GM18508 (cell line): ENCODE data around the gene WBP11.
A peak's percentile ranks its signal among the peaks of the same experiment; 100 is the strongest.
"Not testable (repeated sequence)": the region's sequence is repeated elsewhere in the genome, so short reads cannot be mapped to it uniquely, and the experiment has no call there.

Experiments used
- ATAC-seq: cut with Tn5 transposase; IDR thresholded peaks from one replicate; pipeline ENCODE4 v1.9.1; 2021; ENCODE audit warnings: moderate number of reproducible peaks; ENCODE audit not compliant: insufficient read depth, unreplicated experiment

The WBP11 gene

DNA sequence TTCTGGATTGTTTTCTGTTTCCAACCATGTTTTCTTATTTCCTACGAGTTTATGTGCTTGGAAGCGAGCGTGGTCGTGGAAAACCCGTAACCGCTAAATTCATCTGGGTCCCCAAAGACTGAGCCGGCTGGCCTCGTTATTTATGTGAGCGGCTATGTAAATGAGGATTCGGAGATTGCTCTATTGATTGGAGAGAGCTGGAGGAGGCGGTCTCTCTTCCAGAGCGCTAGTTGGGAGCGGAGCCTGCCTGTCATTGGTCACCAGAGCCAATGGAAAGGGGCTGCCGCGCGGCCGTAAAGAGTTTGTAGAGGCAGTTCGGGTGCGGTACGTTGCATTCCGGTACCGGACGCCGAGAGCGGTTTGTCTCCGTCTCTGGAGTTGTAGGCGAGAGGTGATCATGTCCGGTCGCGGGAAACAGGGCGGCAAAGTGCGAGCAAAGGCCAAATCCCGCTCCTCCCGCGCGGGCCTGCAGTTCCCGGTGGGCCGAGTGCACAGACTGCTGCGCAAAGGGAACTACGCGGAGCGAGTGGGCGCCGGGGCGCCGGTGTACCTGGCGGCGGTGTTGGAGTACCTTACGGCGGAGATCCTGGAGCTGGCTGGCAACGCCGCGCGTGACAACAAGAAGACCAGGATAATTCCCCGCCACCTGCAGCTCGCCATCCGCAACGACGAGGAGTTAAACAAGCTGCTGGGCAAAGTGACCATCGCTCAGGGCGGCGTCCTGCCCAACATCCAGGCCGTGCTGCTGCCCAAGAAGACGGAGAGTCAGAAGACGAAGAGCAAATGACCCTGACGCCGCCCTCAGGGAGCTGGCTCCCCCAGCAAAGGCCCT, 29.0 kb downstream of the WBP11 start:
- ATAC-seq: peak; percentile 45

DNA sequence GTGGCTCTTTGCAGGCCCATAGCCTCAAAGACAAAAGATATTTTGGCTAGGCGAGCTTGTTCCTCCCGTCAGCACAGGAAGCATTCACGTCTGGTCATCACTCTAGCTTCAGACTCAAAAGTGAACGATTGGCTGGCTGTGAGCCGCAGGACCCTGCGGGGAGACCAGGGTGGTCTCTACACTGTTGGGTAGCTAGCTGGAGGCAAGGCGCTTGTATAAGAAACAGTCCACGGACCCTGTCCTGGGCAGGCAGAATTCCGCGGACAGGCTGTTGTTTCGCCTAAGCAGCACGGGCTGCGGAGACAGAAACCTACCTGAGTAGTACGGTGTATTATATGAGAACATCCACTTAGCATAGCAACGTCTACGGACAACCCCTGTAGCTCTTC, 29.6 kb downstream of the WBP11 start:
- peak; percentile 16 for ATAC-seq

DNA sequence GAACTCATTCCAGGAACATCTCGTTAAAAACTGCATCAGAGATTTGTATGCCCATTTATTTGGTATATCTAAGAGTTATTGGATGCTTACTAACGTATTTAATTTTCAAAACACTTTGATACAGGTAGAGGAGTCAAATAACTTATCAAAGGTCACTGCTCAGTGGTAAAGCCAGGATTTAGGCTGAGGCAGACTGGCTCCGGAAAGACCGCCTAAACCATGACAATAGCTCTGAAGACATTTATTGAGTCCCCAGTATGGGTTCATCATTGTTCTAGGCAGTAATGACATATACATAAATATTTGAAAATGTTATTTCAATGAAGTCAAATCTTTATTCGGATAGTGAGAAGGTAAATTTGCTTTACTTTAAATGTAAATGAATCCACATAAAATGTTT, 30.3 kb downstream of the WBP11 start:
- no peak for ATAC-seq

DNA sequence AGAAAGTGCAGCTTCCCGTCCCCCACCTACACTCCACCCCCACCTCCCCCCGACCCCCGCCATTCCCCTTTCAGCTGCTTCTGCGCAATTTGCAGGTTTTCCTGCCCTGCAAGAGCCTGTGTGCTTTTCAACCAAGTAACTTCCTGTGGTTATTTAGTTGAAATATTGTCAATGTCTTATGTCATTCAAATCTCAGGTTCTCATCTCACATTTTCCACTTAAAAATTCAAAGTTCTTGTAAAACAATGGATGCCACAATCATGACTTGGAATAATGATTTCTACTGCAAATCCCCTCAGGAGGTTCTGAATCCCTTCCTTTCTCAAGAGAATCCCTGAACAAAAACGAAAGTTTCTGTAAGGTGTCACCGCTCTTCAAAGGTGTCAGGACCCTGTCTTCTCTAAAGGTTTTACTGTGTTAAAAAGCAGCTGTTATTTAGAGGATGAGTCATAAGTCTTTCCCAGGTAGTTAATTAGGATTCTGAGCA, 31.6 kb downstream of the WBP11 start:
- ATAC-seq: no peak

DNA sequence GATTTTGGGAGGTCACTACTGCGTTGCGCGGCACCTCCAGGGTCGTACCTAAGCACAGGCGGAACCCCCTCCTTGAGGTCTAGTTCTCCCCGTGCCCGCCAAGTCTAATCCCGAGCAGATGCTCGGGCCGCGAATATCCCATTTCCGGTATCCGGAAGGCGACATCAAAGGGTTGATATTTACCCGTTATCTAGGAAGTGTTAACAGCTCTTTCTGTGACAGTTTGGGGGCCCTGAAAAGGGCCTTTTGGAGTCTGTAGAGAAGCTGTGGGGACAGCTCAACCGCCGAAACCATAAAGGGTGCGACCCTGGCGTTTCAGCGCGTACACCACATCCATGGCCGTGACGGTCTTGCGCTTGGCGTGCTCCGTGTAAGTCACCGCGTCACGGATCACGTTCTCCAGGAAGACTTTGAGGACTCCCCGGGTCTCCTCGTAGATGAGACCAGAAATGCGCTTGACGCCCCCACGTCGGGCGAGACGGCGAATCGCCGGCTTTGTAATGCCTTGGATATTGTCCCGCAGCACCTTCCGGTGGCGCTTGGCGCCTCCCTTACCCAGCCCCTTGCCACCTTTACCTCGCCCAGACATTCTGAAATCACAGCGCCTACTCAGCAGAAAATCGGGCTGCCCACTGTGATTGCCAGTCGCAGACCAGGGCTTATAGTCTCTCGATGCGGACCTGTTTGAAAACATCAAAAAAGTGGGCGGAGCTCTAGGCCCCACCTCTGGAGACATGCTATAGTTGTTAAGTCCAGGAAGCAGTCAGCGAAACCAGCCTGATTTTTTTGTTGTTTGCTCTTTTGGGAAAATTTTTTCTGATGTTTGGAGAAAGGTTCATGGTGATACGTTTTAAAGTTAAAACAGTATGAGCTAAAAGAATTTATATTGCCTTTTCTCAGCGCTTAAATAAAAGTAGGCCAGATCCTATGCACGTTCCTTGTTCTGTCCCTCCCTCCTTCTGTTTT, 32.5 kb downstream of the WBP11 start:
- peak; percentile 18 for ATAC-seq

DNA sequence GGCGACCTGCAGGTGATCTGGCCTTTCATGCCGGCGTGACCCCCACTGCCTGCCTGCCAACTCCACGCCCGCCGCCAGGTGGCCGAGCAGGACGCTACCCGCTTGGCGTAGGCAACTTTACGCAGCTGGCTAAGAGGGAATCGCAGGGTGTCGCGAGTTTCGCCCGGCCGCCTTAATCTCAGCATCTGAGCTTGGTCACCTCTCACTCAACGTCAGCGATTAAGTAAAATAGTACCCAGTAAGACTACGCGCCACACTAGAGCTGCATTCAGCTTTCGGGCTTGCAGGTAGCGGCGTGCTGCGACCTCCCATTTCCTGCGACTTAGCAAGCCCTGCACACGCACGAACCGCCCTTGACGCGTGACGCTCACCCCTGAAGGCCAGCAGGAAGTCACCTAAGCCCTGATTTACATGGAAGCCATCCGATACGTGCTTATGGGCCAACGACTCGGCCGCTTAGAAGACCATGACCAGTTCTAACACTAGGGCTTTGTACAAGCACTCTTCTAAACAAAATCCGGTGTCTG, 33.2 kb downstream of the WBP11 start:
- ATAC-seq: peak; percentile 22

DNA sequence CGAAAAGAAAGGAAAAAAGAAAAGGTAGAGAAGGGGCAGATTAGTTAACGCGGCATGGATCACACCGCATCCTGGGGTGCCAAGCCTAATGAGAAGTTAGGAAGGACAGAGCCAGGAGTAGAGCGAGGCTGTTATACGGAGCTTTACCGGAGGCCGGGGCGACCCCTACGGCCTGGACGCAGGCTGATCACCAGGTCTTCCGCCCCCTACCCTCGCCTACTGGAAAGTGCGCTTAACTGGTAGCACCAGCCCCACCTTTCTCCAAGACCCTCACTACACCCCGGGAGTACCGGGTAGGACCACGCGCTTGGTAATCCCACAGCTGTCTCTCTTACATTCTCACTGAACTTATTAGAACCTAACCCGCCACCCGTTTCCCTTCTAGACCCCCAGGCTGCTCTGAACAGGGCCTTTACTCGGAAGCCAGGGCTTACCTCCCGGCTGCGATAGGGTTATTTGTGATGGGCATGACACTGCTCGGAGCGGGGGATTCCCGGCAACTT, 33.8 kb downstream of the WBP11 start:
- ATAC-seq: no peak

DNA sequence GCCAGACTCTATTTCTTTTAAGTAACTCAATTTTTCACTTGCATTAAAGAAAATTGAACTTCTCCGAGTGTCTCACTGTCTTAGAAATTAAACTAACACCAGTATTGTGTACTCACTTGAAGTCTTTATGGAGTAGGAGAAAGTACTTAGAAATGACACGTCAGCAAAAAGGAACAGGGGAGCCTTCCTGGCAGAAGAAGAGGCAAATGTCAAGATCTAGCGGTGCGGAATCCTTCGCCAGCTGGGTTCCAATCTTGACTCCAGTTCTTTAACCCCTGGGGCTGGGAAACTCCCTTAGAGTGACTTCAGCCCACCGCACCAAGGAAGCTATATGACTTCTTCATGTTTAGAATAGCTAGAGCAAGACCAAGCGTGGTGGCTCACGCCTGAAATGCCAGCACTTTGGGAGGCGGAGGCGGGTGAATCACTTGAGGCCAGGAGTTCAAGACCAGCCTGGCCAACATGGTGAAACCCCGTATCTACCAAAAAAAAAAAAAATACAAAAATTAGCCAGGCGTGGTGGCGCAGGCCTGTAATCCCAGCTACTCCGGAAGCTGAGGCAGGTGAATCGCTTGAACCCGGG, 34.4 kb downstream of the WBP11 start:
- no peak for ATAC-seq

DNA sequence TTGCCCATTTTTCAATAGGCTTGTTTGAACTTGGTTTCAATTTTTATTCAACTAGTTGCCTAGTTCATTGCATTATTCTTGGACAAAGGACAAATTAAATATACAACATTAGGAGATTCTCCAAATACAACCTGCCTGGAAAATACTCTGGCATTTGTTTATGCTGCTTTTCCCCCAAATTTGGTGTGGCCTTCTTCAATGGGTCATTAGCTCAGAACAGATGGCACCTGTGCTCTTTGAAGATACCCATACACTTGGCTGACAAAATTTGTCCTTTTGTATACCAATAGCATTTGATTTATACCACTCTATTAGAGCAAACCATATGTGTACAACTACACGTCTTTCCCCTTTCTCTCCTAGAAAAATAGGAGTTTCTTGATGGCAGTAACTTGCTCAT, 35.7 kb downstream of the WBP11 start:
- no peak for ATAC-seq

DNA sequence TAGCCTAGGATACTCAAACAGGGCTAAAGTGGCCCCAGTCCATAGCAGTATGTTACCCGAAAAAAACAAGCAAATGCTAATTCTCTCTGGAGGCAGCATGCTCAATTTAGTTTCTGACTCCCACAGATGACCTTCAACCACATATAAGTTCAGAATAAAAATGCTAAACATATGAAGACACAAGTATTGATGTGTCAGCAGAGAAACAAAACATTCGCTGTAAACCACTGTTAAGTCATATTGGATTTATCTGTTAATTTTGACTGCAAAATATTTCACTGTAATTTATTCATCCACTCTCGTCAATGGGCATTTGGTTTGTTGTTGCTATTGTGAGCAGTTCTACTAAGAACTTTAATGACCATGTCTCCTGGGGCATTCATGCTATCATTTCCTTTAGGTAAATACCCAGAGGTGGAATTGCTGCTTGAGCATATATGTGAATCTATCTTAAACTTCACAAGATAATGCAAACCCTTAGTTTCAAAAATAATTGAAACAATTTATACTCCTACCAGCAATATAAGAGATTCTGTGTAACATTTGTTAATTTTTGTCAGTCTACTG, 36.5 kb downstream of the WBP11 start:
- no peak for ATAC-seq

DNA sequence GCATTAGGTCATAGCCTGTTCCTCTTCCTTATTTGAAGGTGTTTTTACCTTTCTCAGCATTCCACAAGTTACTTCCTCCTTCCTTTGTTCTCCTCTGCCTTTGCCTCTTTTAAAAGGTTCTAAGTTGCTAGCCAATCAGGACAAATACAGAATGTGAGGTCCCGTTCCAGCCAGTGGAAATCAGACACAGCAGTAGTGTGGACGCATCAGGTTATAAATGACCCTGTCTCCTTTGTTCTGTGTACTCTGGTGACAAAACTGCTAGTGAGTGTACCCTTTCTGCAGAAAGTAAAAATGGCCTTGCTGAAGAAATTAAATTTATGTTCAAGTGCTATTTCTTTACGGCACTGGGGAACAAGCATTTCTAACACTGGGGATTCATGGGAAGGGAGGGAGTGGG, 37.3 kb downstream of the WBP11 start:
- not testable (repeated sequence) for ATAC-seq

DNA sequence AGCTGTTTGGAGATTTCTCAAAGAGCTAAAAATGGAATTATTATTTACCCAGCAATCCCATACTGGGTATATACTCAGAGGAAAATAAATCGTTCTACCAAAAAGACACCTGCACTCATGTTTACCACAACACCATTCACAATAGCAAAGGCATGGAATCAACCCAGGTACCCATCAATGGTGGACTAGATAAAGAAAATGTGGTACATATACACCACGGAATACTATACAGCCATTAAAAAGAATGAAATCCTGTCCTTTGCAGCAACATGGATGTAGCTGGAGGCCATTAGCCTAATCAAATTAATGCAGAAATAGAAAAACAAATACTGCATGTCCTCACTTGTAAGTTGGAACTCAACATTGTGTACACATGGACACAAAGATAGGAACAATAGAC, 37.9 kb downstream of the WBP11 start:
- ATAC-seq: no peak

DNA sequence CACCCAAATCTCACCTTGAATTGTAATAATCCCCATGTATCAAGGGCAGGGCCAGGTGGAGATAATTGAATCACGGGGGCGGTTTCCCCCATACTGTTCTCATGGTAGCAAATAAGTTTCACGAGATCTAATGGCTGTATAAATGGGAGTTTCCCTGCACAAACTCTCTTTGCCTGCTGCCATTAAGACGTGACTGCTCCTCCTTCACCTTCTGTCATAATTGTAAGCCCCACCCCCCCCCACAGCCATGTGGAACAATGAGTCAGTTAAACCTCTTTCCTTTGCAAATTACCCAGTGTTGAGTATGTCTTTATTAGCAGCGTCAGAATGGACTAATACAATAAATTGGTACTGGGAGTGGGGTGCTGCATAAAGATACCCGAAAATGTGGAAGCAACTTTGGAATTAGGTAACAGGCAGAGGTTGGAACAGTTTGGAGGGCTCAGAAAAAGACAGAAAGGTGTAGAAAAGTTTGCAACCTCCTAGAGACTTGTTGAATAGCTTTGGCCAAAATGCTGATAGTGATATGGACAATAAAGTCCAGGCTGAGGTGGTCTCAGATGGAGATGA, 43.5 kb downstream of the WBP11 start:
- not testable (repeated sequence) for ATAC-seq

DNA sequence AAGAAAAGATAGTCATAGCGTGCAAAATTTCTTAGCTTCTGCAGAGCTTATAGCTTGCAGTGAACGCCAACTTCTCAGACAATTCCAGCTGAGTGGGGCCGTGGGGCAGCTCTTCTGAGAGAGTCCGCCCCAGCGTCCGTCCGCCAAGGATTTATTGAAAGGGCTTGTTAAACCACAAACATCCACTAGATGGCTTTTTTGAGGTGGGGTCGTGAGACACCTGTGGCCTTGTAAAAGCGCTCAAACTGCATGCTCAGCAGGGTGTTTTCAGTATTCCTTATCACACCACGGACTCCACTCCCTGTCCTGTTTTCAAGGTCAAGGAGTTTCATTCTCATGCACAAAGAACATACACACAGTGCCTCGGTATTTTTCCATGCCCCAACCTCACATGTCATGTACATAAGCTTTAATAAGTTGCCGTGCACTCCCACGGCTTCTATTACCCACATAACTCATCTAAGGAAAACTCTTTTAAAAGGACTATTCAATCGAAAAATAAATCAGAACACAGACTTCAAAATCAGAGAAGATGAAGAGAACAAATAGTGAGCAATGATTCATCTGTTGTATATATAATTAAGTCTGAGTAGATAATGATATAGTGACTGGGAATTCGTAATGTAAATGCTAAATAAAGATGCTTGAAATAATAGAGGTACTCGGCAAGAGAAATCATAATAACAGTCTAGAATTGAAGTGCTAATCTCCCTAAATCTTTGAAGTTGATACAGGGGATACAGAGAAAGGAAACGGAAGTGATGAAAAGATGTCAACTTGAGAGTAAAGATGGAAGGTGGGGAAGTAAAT, 46.7 kb downstream of the WBP11 start:
- ATAC-seq: no peak

DNA sequence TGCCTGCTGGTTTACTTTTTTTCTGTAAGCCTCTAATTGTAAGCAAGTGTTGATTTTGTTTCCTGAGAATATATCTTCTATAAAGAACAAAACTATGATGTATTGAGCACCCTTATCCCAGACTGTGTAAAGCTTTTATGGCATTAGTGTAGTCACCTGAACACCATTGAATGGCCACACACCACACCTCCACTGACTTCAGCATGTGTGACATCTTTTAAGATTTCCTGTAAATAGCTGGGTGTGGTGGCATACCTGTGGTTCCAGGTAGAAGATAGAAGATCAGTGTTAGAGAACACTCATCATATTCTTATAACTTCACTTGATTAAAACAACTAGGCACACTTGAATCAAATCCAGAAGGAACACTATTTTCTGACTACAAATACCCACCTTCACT, 51.3 kb downstream of the WBP11 start:
- no peak for ATAC-seq

DNA sequence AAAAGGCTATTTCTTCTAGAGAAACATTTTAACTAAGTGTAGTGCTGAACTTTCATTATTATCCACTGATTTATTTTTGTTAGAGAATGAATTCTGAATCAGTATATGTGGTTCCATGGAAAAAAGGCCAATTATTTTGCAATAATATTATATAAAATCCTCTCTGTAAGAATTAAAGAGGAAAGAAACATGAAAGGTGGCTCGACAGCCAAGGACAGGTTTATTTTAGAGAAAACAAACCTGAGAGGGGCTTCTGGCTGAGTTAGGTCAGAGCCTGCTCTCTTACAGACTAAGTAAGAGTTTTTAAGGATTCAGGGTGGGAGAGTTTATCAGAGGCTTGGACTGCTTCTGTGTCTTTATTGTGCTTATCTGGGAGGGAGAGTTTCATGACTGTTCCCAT, 60.2 kb downstream of the WBP11 start:
- ATAC-seq: no peak

DNA sequence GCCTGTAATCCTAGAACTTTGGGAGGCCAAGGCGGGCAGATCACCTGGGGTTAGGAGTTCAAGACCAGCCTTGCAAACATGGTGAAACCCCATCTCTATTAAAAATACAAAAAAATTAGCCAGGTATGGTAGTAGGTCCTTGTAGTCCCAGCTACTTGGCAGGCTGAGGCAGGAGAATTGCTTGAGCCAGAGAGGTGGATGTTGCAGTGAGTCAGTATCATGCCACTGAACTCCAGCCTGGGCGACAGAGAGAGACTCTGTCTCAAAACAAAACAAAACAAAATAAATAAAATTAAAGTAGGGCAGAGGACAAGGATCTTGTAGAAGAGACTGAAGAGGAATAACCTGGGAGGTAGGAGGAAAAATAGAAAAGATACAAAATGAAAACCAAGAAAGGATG, 61.3 kb downstream of the WBP11 start:
- ATAC-seq: no peak

DNA sequence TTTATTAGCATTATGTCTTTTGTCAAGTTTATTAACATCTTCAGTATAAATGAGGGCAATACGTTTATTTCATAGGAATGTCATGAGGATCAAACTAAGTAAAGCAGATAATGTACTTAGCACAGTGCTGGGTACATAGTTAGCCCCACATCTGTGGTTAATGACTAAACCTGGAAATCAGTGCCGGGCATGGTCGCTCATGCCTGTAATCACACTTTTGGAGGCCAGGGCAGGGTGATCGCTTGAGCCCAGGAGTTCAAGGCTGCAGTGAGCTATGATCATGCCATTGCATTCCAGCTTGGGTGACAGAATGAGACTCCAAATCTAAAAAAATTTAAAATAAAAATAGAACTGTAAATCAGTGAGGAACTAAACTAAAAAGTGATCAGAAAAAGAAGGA, 62.1 kb downstream of the WBP11 start:
- no peak for ATAC-seq

DNA sequence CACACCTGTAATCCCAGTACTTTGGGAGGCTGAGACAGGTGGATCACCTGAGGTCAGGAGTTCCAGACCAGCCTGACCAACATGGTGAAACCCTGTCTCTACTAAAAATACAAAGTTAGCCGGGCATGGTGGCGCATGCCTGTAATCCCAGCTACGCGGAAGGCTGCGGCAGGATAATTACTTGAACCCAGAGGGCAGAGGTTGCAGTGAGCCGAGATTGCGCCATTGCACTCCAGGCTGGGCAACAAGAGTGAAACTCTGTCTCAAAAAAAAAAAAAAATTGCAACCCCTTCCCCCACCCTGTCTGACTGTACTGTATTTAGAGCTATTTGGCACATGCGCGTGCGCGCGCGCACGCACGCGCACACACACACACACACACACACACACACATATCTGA, 66.8 kb downstream of the WBP11 start:
- not testable (repeated sequence) for ATAC-seq
